ENCODE results near the gene SLC22A3. TPM values are rescaled to one million over a fixed set of nuclear protein-coding genes. Genes with fewer than 3 reads are reported as not detected.

SLC22A3 gene
- total and polyA plus RNA-seq, 2 of the 13 experiments (the other 11 are each of a cell fraction or from before 2014, with no cell fraction given), result 12.0 to 31.5 TPM

GRCh38 chr6:160348223-160349019 lies at the start of gene SLC22A3 (continued):
- TF ChIP-seq ZNF207 (IDR thresholded peaks at IDR 0.05; ENCODE audit: borderline replicate concordance) (no peak), THAP8 (CRISPR knock-in tag; IDR thresholded peaks at IDR 0.05; ENCODE audit: borderline replicate concordance) (no peak; the same call in 1 of the 2 replicates), TSC22D2 (CRISPR knock-in tag; IDR thresholded peaks at IDR 0.05; ENCODE audit: borderline replicate concordance) (no peak), THAP9 (CRISPR knock-in tag; IDR thresholded peaks at IDR 0.05; ENCODE audit: borderline replicate concordance) (no peak), ATF7-NPFF (CRISPR knock-in tag; IDR thresholded peaks at IDR 0.05; ENCODE audit: low read depth) (no peak), HMG20A (CRISPR knock-in tag; IDR thresholded peaks at IDR 0.05; ENCODE audit: borderline replicate concordance) (no peak), NKX3-1 (CRISPR knock-in tag; IDR thresholded peaks at IDR 0.05) (no peak), TBX3 (IDR thresholded peaks at IDR 0.05; ENCODE audit: borderline replicate concordance) (no peak), MAX (IDR thresholded peaks at IDR 0.05) (peak; percentile 47), GATA4 (IDR thresholded peaks at IDR 0.05; ENCODE audit: borderline replicate concordance, low read depth) (no peak), ZNF142 (CRISPR knock-in tag; IDR thresholded peaks at IDR 0.05) (no peak)

Measured in HepG2 (cell line).